HG03045 (cell line): ENCODE measurements around the gene POC1B.

Experiments used
- ATAC-seq: cut with Tn5 transposase; IDR thresholded peaks from one replicate; pipeline ENCODE4 v1.9.1; 2021; ENCODE audit warnings: mild to moderate bottlenecking, moderate library complexity; ENCODE audit not compliant: unreplicated experiment

POC1B gene

GRCh38 chr12:89389755-89390661 lies 135.8 kb downstream of the POC1B start:
- ATAC-seq, result no peak

- no peak for ATAC-seq
These were observed 139.7 kb downstream of the POC1B start for GRCh38 chr12:89386138-89386537.

DNA sequence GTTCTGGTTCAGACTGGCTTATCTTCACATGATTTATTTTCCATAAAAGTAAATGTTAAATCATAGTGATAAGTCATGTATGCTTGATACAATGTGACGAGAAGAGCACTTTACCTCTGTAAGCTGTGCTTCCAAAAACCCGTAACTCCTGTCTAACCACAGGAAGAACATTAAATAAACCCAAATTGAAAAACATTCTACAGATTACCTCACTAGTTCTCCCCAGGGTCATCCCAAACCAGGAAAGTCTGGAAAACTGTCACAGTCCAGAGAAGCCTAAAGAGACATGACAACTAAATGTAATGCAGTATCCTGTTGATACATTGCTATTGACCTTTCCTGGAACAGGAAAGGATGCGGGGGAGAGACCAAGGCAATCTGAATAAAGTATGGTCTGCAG lies 141.0 kb downstream of the POC1B start:
- ATAC-seq, result no peak

GRCh38 chr12:89384050-89384758 lies 141.6 kb downstream of the POC1B start:
- no peak for ATAC-seq

GRCh38 chr12:89383235-89384049 lies 142.4 kb downstream of the POC1B start:
- no peak for ATAC-seq

DNA sequence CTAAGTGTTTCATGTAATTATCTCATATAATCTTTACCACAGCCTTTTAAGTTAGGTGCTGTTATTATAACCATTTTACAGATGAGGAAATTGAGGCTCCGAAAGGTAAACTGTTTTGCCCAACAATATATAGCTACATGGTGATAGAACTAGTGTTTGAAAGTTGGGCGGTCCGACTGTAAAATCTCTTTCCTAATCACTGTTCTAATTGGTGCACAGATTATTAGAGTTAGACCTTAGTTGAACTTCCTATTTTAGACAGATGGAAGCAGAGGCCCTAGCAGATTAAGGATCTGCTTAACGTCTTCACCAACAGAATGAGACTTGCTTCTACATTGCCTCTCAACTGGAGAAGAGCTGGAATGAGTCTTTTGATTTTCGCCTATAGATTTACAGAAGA lies 143.5 kb downstream of the POC1B start:
- no peak for ATAC-seq

GRCh38 chr12:89379839-89380467 lies 145.9 kb downstream of the POC1B start:
- ATAC-seq, result no peak

GRCh38 chr12:89379148-89379838 lies 146.6 kb downstream of the POC1B start:
- no peak for ATAC-seq

GRCh38 chr12:89376844-89377243 lies 149.0 kb downstream of the POC1B start:
- ATAC-seq, result no peak

GRCh38 chr12:89376202-89376529 lies 149.7 kb downstream of the POC1B start:
- no peak for ATAC-seq

- ATAC-seq, result no peak
These were observed 151.9 kb downstream of the POC1B start for GRCh38 chr12:89373763-89374572.

GRCh38 chr12:89372584-89373370 lies 153.1 kb downstream of the POC1B start:
- ATAC-seq, result no peak

DNA sequence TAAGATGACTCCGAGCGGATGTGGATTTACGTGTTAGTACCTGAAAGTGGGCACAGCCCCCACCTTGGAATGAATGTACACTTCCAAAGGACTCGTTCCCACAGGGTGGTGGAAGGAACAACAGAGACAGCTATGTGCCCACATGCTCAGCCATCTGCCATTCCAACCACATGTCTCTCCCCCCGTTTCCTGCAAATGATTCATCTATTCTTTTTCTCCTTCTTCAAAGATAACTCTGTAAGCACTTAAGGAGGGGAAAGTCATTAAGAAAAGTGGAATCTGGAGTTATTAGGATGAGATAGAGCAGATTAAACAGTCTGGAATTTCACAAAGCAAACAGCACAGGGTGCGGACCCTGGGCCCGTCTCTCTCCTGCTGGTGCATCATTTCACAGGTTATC lies 155.0 kb downstream of the POC1B start:
- ATAC-seq, result no peak

GRCh38 chr12:89370421-89370831 lies 155.4 kb downstream of the POC1B start:
- no peak for ATAC-seq
